HG03432 (cell line): ENCODE measurements around the gene FUT3.
"Not testable (repeated sequence)": the region's sequence is repeated elsewhere in the genome, so short reads cannot be mapped to it uniquely, and the experiment has no call there.

Experiments
- ATAC-seq: cut with Tn5 transposase; IDR thresholded peaks from one replicate; pipeline ENCODE4 v1.9.1; 2021; ENCODE audit warnings: mild to moderate bottlenecking, moderate library complexity; ENCODE audit not compliant: unreplicated experiment

The FUT3 gene

GRCh38 chr19:5851302-5851701 lies at the start of gene FUT3:
Gene FUT3, minus strand, starts transcription at chr19:5851449.
- ATAC-seq = no peak

DNA sequence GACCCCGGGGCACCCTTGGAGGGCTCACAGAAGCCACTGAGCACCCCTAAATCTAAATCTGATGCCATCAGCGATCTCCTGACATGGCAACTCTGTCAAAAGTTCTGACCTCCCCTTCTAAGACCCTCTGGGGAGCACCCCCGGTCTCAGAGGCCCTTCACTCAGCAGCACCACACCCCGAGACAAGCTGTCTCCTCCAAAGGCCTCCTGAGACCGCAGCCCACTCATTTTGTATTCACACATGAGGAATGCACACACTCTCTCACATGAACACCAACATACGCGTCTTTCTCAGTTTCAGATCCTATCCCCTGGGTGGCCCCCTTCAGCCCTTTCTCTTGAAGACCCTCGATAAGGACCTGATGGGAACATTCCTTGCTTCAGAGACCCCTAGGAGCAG lies 49.7 kb upstream of the FUT3 start:
- no peak for ATAC-seq

GRCh38 chr19:5899728-5900526 lies 48.7 kb upstream of the FUT3 start:
- ATAC-seq = no peak

GRCh38 chr19:5897189-5897969 lies 46.1 kb upstream of the FUT3 start:
- no peak for ATAC-seq

GRCh38 chr19:5896365-5897076 lies 45.3 kb upstream of the FUT3 start:
- no peak for ATAC-seq

DNA sequence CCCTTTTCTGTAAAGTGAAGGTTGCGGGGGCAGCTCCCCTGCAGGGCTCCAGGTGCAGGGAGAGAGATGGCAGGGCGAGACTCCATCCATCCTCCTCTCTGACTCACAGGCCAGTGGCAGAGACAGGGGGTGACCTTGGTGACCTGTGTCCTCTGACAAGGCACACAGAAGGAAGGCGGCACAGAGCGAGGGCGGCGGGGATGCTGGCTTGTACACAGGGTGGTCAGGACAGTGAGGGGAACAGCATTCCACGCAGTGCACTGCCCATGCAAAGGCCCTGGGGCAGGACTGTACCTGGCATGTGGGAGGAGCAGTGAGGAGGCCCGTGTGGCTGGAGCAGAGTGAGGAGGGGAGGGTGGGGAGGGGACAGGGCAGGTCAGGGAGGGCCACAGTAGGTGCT lies 44.6 kb upstream of the FUT3 start:
- no peak for ATAC-seq

DNA sequence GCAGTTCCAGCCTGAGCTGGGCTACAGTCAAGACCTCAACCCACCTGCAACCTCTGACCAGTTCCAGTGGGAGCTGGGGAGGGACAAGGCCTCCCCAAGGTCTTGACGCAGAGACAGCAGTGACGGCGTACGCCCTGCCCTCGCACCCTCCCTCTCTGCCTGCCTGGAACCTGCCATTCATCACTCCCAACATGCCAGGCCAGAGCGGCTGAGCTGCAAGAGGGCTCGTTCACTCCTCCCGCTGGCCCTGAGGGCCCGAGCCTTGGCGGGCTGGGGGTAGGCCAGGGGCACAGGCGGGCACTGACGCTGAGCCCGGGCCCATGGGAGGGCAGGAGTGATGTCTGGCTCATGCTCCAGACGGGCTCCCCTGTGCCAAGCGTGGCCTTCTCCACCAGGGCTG lies 44.2 kb upstream of the FUT3 start:
- ATAC-seq = no peak

DNA sequence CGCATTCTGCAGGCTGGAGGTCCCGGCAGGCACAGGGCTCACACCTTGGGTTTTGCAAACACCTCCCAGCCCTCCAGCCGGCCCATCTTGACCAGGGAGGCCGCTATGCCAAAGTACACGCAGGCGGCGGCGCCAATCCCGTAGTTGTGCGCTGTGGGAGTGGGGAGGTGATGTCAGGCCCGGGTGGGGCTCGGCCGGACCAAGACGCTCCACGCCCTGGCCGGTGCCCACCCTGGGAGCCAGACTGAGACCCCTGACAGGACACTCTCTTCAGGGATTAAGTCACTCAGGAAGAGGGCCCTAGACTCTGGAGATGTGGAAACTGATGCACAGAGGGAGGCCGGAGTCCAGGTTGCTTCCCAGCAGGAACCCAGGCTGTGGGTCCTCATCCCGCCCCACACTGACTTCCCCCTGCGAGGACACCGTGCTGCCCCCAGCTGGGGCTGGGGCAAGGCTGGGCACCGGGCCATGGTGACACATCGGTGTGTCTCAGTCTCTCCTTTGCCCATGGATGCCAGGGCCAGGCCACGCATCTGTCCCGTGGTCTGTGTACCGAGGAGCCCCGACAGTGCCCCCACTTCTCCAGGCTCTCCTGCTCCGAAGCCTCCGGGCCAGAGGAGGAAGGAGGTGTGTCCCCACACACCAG lies 43.6 kb upstream of the FUT3 start:
- no peak for ATAC-seq

- no peak for ATAC-seq
Measured at GRCh38 chr19:5893907-5894703, 42.9 kb upstream of the FUT3 start.

GRCh38 chr19:5893296-5893903 lies 42.2 kb upstream of the FUT3 start:
- no peak for ATAC-seq

- no peak for ATAC-seq
Measured at GRCh38 chr19:5892772-5893275, 41.6 kb upstream of the FUT3 start.

- ATAC-seq = no peak
Measured at GRCh38 chr19:5891938-5892771, 40.9 kb upstream of the FUT3 start.

- no peak for ATAC-seq
Measured at GRCh38 chr19:5891572-5891937, 40.3 kb upstream of the FUT3 start.

DNA sequence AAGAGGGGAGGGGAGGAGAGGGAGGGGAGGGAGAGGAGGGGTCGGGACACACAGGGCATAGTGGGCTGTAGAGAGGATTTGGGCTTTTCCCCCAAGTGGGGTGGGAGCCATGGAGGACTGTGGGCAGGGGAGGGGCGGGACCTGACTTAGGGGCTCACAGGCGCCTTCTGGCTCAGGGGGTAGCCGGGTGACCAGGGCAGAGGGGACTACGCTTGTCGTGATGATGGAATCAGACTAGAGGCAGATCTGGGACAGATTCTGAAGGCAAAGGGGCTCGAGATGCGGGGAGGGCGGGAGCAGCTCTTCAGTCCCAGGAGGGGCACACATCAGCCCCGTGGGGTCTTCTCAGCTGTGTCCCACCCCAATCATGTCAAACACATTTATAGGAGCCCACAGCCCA lies 38.9 kb upstream of the FUT3 start:
- ATAC-seq = no peak

DNA sequence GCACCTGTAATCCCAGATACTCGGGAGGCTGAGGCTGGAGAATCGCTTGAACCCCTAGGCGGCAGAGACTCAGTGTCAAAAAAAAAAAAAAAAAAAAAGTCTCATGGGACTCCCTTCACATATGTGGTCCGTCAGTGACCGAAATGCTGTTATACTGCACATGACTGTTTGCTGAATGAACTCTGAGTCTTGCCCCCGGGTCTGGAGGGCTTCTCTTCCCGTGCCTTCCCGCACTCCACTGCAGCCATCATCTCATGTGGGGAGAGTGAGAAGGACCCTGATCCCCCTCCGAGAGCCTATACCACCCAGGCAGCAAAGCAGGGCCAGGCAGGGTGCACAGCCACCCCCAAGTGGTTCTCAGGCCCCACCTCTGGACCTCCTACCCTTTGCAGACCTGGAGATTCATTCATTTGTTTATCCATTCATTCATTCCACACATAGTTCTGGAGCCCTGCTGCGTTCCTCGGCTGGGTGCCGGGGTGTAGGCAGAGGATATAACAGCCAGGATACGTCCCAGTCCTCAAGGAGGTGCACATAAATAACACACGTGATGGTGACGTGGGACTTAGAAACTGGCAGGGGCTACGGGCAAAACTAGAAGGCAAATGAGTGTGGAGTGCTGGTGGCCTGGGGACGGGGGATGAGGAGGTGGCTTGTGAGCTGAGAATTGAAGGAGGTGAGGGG lies 38.2 kb upstream of the FUT3 start:
- no peak for ATAC-seq

GRCh38 chr19:5884065-5884811 lies 33.0 kb upstream of the FUT3 start:
- ATAC-seq = not testable (repeated sequence)

DNA sequence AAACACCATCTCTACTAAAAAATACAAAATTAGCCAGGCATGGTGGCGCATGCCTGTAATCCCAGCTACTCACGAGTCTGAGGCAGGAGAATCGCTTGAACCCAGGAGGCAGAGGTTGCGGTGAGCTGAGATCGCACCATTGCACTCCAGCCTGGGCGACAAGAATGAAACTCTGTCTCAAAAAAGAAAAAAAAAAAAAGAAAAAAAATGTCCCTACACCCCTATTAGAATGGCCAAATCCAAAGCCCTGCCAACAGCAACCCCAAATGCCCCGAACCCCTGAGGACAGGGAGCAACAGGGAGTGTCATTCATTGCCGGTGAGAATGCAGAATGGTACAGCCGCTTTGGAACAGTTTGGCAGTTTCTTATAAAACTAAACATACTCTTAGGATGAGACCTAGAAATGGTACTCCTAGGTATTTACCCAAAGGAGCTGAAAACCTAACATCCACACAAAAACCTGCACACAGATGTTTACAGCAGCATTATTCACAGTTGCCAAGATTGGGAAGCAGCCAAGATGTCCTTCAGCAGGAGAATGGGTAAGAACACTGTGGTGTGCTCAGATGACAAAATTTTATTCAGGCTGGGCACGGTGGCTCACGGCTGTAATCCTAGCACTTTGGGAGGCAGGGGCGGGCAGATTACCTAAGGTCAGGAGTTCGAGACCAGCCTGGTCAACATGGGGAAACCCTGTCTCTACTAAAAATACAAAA lies 32.1 kb upstream of the FUT3 start:
- ATAC-seq = not testable (repeated sequence)
